HG03378 (cell line): Measurements from ENCODE around the gene NALCN.

Source experiments
- ATAC-seq: cut with Tn5 transposase; IDR thresholded peaks from one replicate; pipeline ENCODE4 v1.9.1; 2021; ENCODE audit warnings: mild to moderate bottlenecking, moderate library complexity; ENCODE audit not compliant: unreplicated experiment

NALCN gene

GRCh38 chr13:101415358-101416174 is 742 bp downstream of the NALCN start:
- ATAC-seq = peak; percentile 46

GRCh38 chr13:101412076-101412475 is 4.2 kb downstream of the NALCN start:
- no peak for ATAC-seq

- ATAC-seq = no peak
Observed at GRCh38 chr13:101408992-101409656, 7.2 kb downstream of the NALCN start.

GRCh38 chr13:101408154-101408553 is 8.2 kb downstream of the NALCN start:
- ATAC-seq = no peak

GRCh38 chr13:101406791-101407190 is 9.5 kb downstream of the NALCN start:
- no peak for ATAC-seq

- ATAC-seq = no peak
Observed at GRCh38 chr13:101401196-101401595, 15.1 kb downstream of the NALCN start.

GRCh38 chr13:101399365-101399764 is 16.9 kb downstream of the NALCN start:
- ATAC-seq = no peak

- no peak for ATAC-seq
Observed at GRCh38 chr13:101398920-101399319, 17.4 kb downstream of the NALCN start.

GRCh38 chr13:101398191-101398590 is 18.1 kb downstream of the NALCN start:
- no peak for ATAC-seq

- no peak for ATAC-seq
Observed at GRCh38 chr13:101397742-101398141, 18.6 kb downstream of the NALCN start.

- no peak for ATAC-seq
Observed at GRCh38 chr13:101394605-101395004, 21.7 kb downstream of the NALCN start.

GRCh38 chr13:101393140-101393539 is 23.2 kb downstream of the NALCN start:
- ATAC-seq = no peak

- ATAC-seq = no peak
Observed at GRCh38 chr13:101390461-101390860, 25.8 kb downstream of the NALCN start.

GRCh38 chr13:101384929-101385328 is 31.4 kb downstream of the NALCN start:
- no peak for ATAC-seq

- no peak for ATAC-seq
Observed at GRCh38 chr13:101383595-101383994, 32.7 kb downstream of the NALCN start.

- no peak for ATAC-seq
Observed at GRCh38 chr13:101382701-101383100, 33.6 kb downstream of the NALCN start.

- ATAC-seq = no peak
Observed at GRCh38 chr13:101382086-101382485, 34.2 kb downstream of the NALCN start.

- ATAC-seq = no peak
Observed at GRCh38 chr13:101360525-101360924, 55.8 kb downstream of the NALCN start.

GRCh38 chr13:101354895-101355294 is 61.4 kb downstream of the NALCN start:
- no peak for ATAC-seq

- no peak for ATAC-seq
Observed at GRCh38 chr13:101346942-101347728, 69.2 kb downstream of the NALCN start.

- ATAC-seq = no peak
Observed at GRCh38 chr13:101346161-101346560, 70.1 kb downstream of the NALCN start.
